Upper lobe of right lung (tissue), 1 donor: ENCODE measurements around the gene G3BP1. TPM values are rescaled to one million over a fixed set of nuclear protein-coding genes. Genes with fewer than 3 reads are reported as not detected.
"Not testable (repeated sequence)": the region's sequence is repeated elsewhere in the genome, so short reads cannot be mapped to it uniquely, and the experiment has no call there.

Experiments
- ATAC-seq: fragments of 200-7000 bp; cut with Tn5 transposase; one replicate; pipeline ENCODE4 v1.9.1; 2020; ENCODE audit warnings: mild to moderate bottlenecking, moderate library complexity
- DNase-seq: peaks from one replicate; pipeline ENCODE4 v3.0.0-alpha.2; 2020
- H3K27ac ChIP-seq: fragments of 200-600 bp; one replicate; pipeline ENCODE4 v1.8.0; 2022
- H3K27me3 ChIP-seq: fragments of 200-600 bp; one replicate; pipeline ENCODE4 v1.8.0; 2022; ENCODE audit warnings: mild to moderate bottlenecking
- H3K36me3 ChIP-seq: fragments of 200-600 bp; one replicate; pipeline ENCODE4 v1.8.0; 2022
- H3K4me1 ChIP-seq: fragments of 200-600 bp; one replicate; pipeline ENCODE4 v1.8.0; 2022
- H3K4me3 ChIP-seq: fragments of 200-600 bp; one replicate; pipeline ENCODE4 v1.8.0; 2022; ENCODE audit warnings: mild to moderate bottlenecking
- H3K9me3 ChIP-seq: fragments of 200-600 bp; one replicate; pipeline ENCODE4 v1.8.0; 2022
- CTCF ChIP-seq: fragments of 200-600 bp; IDR thresholded peaks from one replicate; pipeline ENCODE4 v1.8.0; 2022; ENCODE audit warnings: antibody characterized with exemption
- intact Hi-C: fragments of 100-400 bp; cut with DNase I; formaldehyde crosslinking; loops from one replicate; pipeline ENCODE4 v1.11.0; 2022
- total RNA-seq: library from RNA; stranded (reverse); fragmentation: NEBNext Ultra II Directional; extraction: Animal tissue kit (Norgen Biotek cat#: 25700); gene quantifications from one replicate; pipeline ENCODE4 v1.2.1, GENCODE V29; 2021
- donor health status: DM: no; HTN: yes; CAD: no; lungs with severe emphysema.

The G3BP1 gene
- total RNA-seq, 1 donor from 2014 or later = 158 TPM

GRCh38 chr5:151856861-151857260 is 85.1 kb downstream of the G3BP1 start:
- no peak for TF ChIP-seq CTCF
- Histone ChIP-seq H3K9me3 (no peaks in the 10 kb centered on the region), H3K27me3 (no peaks in the 10 kb centered on the region), H3K4me3 (no peak overlapping the region), H3K27ac (no peak overlapping the region), H3K36me3 (no peaks in the 10 kb centered on the region), H3K4me1 (no peaks in the 10 kb centered on the region)
- ATAC-seq = no peak
- no peak for DNase-seq
- intact Hi-C loops = no loop called here

GRCh38 chr5:151860867-151861266 is 89.1 kb downstream of the G3BP1 start:
- H3K36me3 ChIP-seq, H3K4me1 ChIP-seq, H3K9me3 ChIP-seq, H3K4me3 ChIP-seq, intact Hi-C loops, H3K27me3 ChIP-seq, DNase-seq, ATAC-seq, H3K27ac ChIP-seq: not testable (repeated sequence)

Other genes with a start within 250 kb of the G3BP1 start
- gene FAT2, start 180.6 kb upstream of the G3BP1 start, total RNA-seq = 0.41 TPM
- 1,248 TPM for gene SPARC, start 85.0 kb upstream of the G3BP1 start, total RNA-seq
- 62.4 TPM for gene ATOX1, start 13.3 kb upstream of the G3BP1 start, total RNA-seq
- gene GLRA1, start 152.9 kb downstream of the G3BP1 start, total RNA-seq = not detected